Measurements from ENCODE around the gene CEACAM21.

Gene CEACAM21

DNA sequence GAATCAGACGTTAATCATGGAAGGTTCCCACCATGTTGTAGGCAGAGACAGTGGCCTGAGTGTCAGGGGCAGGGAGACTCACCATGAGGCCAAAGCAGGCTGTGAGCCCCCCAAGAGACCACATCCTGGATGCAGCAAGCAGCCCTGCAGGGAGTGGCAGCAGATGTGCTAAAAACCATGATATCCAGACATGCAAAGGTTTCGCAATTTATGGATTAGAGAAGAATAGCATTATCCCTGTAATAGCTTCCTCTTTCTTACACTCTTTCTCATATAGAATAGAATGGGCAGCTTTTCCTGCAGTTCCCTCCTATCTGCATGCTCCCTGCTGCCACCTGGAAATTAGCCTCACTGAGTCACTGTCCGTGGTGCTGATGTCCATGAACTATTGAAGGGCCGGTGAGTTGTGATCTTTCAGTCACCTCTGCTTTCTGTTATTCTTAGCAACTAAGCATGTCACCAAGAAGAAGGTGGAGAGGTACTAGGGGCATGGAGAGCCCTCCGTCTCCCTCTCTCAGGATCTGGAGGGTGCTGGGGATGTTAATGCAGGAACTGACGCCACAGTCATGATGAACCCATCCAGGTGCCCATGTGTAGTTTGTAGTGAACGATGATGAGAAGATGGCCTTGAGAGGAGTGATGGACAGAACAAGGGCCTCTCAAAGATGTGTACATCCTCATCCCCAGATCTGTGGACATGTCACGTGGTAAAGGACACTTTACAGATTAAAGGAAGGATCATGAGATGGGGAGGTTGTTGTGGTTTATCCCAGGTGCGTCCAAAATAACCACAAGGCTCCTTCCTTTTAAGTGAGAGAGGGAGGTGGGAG, 41.0 kb downstream of the CEACAM21 start:
- DNase-seq (ENCODE audit: extremely low read depth in 1 of 2, low read depth in 1 of 2), result no peak

DNA sequence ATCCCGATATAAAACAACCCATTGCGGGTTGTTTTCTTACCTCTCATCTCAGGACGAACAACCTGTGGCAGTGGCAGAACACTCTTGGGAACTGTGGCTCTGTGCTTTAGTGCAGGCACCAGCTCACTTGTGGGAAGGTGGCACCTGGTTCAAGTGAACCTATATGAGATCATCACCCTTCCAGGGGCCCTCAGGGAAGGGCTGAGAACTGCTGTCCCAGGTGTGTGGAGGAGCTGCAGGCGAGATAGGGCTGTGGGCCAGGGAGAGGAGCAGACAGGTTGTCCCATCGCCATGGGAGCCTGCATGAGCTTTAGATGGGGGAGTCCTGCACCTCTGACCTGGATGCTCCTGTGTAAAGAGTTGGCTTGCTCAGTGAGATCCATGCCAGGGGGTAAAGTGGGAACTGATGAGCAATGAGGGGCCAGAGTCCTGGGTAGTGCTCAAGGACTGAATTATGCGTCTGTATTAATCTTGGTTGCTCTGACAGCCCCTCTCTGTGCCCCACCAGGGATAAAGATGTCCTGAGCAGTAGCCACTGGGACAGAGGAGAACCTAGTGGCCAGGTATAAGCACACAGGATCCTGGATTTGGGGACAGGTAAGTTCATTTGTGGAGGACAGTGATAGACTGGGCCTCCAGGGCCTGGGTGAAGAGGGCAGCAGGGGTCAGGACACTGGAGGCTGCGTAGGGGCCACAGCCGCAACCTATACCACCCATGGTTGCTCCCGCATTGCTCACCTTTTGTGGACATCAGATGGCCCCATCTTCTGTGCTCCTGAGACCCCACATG, 42.2 kb downstream of the CEACAM21 start:
- no peak for DNase-seq (ENCODE audit: extremely low read depth in 1 of 2, low read depth in 1 of 2)

DNA sequence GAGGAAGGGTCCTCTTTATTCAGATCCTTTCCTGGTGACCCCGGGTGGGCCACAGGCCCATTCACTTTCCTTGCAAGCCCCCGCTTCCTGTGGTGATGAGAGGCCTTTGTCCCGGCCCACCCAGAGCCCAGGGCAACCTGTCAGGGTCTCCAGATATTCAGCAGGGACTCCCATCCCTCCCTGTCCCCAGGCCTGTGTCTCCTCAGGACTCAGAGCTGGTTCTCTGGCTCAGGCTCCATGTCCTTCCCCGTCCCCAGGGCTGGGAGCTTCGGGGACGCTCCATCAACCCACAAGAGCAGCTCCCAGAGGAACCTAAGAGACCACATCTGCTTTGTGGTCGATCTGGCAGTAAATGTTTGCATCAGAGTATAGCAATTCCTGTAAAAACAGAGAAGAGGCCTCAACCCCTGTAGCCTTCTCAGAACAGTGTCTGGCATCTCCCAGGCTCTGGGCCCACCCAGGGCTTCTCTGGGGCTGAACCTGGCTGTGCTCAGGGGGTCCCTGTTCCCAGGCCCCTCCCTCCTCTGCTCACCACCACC, 43.1 kb downstream of the CEACAM21 start:
- no peak for DNase-seq (ENCODE audit: extremely low read depth in 1 of 2, low read depth in 1 of 2)

DNA sequence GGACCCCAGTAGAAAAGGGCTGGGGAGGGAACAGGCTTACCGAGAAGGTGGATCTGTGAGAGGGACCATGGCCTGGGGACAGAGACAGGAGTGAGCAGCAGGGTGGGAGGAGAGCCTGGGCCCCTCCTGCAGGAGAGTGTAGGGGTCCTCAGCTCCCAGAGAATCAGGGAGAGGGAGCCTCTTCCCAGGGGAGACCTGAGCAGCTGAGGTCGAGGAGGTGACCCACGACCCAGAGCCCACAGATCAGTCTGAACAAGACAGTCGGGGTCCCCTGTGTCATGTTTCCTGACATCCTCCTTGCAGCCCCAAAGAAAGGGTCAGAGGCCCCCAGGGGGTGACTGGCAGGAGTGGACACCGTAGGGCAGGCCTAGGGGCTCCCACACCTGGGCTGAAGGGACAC, 44.2 kb downstream of the CEACAM21 start:
- no peak for DNase-seq (ENCODE audit: extremely low read depth in 1 of 2, low read depth in 1 of 2)

DNA sequence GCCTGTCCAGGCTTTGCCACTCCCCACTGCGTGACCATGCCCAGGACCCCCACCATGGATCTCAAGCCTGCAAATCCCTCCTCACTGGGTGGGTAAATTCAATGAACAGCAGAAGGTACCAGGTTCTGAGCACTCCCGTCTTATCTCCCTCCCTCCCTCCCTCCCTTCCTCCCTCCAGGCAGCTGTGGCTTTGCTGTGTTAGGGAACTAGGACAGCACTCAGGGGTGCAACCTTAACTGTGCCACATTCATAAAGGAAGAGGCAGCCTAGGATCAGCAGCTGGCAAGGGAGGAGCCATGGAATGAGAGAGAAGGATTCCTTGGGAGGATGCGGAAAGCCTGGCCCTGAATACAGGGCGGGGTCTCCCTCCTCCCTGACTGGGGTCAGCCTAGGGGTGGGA, 45.3 kb downstream of the CEACAM21 start:
- DNase-seq (ENCODE audit: extremely low read depth in 1 of 2, low read depth in 1 of 2), result no peak

DNA sequence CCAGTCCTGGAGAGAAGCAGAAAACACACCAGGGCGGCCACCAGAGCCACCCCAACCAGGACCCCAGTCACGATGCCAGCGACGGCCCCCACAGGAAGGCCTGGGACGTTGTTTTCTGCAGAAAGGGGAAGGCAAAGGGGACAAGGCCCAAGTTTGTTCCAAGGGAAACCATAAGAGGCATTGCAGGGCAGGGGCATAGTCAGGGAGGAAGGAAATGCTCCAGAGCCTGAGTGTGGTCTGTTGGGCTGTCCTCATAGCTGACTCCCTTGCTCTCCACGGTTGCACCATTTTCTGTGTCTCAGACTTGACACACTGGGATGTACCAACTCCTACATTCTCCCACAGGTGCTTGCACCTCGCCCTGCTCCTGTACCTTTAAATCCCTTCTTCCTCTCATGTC, 45.7 kb downstream of the CEACAM21 start:
- no peak for DNase-seq (ENCODE audit: extremely low read depth in 1 of 2, low read depth in 1 of 2)

DNA sequence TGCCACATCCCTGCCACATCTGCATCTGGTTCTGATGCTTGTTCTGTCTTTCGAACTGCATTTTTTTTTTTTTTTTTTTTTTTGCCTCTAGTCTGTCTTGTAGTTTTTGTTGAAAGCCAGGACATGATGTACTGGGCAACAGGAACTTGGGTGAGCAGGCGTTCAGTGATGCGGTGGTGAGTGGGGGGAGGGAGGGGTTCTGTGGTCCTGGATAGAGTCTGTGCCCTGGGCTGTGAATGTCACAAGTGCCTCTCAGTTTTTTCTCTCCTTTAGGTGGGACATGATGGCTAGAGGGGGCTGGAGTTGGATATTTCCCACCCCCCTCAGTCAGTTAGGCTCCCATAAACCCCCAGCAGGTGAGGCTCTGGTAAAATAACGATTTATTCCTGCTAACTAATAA, 47.4 kb downstream of the CEACAM21 start:
- DNase-seq (ENCODE audit: extremely low read depth in 1 of 2, low read depth in 1 of 2), result no peak

DNA sequence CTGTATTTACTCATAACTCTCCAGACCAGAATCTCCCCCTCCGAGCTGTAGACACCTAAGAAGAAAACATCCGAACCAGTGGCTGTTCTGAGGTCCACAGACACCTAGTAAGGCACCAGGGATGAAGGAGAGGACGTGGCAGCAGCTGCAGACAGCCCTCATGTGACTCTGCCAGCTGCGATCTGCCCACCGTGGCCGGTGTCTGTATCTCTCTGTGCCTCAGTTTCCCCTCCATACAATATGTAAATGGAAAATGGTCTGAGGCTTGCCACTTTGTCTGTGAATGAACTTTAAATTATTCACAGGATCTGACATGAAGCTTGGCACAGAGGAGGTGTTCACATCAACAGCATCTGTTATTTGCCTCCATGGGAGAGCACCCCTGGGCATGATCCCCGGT, 48.5 kb downstream of the CEACAM21 start:
- no peak for DNase-seq (ENCODE audit: extremely low read depth in 1 of 2, low read depth in 1 of 2)

DNA sequence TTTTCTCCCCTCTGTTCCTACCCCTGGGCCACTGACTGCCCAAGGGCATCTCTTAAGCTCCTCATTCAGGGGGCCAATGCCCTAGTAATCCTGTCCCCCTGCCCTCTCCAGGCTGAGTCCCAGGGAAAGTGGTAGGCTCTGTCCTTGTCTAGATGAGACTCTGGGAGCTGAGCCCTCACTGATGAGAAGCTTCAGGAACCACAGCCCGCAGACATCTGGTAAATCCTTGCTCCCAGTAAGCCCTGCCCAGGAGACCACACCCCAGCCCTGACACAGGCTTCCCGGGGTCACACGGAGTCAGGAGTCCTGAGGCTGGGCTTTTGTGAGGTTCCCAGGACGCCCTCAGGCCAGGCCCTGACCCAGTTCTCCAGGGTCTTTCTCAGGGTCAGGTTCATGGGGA, 49.0 kb downstream of the CEACAM21 start:
- DNase-seq (ENCODE audit: extremely low read depth in 1 of 2, low read depth in 1 of 2), result no peak

DNA sequence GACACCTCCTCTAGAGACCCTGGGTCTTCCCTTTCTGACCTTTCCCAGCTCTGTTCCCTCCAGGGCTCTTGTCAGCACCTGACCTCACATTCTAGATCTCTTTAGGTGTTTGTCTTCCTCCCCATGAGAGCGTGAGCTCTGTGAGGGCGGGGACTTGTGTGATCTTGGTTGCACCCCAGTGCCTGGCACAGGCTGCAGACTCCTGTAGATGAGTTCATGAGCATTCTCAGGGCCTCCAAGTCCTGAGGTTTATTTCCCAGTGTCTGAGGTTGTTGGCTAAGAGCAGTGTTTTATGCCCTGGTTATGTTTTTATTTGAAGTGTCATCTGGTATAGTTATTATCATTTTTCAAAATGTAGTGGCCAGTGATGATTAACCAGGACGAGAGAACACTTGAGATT, 50.3 kb downstream of the CEACAM21 start:
- no peak for DNase-seq (ENCODE audit: extremely low read depth in 1 of 2, low read depth in 1 of 2)

DNA sequence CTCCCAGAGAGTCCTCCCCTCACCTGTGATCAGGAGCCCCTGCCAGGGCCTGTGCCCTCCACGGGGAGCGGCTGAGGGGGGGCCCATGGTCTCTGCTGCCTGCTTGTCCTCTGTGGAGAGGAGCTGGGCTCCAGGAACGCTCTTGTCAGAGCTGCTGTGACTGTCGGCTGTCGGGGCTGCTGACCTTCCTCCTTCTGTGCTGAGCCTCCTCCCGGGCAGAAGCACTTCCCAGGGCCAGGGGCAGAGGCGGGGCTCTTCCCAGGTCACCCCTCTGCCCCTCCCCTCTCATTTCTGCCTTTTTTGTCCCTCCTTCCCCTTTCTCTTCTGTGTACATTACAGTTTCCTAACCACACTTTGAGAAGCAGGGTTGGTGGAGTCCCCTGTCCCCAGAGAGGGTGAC, 50.9 kb downstream of the CEACAM21 start, which contains the start of gene CEACAM4:
TSS of gene CEACAM4 (minus strand) at position 198 of the 400 bp plus-strand sequence. CDS start at position 87, 111 bp downstream.
- DNase-seq (ENCODE audit: extremely low read depth in 1 of 2, low read depth in 1 of 2), result no peak

DNA sequence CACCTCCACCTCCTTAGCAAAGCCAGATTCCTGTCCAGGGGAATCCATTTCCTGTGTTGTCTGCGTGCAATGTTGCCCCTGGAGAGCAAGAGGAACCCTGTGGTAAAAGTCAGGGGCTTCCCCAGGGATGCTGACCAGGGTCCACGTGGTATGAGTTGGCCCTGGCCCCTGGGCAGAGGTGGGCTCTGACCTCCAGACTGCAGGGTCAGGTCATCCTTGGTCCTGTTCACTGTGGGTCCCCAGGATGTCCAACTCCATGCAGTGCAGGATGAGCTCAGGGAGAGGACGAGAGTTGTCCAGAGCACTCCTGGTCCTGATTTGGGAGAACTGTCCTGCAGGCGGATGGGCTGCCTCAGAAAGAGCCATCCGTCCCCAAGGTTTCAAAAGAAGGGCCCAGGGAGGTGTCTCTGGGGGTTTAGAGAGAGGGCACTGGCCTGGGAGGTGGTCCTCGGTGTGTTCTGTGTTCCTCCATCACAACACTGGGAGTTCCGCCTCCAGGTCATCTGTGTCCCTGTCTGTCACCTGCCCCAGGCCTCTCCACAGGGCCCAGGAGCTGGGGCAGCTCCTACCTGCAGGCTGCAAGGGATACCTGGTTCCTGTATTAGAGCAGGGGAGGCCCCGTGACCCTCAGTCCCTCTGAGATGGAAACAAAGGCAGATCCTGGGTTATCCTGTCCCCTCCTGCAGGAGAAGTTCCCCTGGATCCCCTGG, 52.2 kb downstream of the CEACAM21 start:
- no peak for DNase-seq (ENCODE audit: extremely low read depth in 1 of 2, low read depth in 1 of 2)
